Liver (tissue), 9 donors: ENCODE measurements around the gene THAP8. TPM values are rescaled to one million over a fixed set of nuclear protein-coding genes. Genes with fewer than 3 reads are reported as not detected.
A peak's percentile ranks its signal among the peaks of the same experiment; 100 is the strongest.

Experiments
- DNase-seq: peaks from one replicate; pipeline ENCODE4 v3.0.0-alpha.2; 2017; ENCODE audit warnings: low spot score
- H3K27ac ChIP-seq, 2 donors: one replicate each; pipeline ENCODE4 v1.7.0; 2013; ENCODE audit warnings: inconsistent platforms in 2 of 2, low read length in 2 of 2, control low read depth in 1 of 2, low read depth in 1 of 2, mild to moderate bottlenecking in 1 of 2
- H3K27me3 ChIP-seq, 4 donors: one replicate each; pipeline versions ENCODE4 v1.6.1 to v1.7.0; 2013; ENCODE audit warnings: low read length in 3 of 4, inconsistent platforms in 1 of 4, mild to moderate bottlenecking in 1 of 4, moderate library complexity in 1 of 4; ENCODE audit not compliant: control insufficient read depth in 4 of 4, insufficient read depth in 4 of 4
- H3K36me3 ChIP-seq, 4 donors: one replicate each; pipeline versions ENCODE4 v1.6.1 to v1.7.0; 2013; ENCODE audit warnings: low read length in 3 of 4, mild to moderate bottlenecking in 3 of 4, low read depth in 1 of 4, moderate library complexity in 1 of 4; ENCODE audit not compliant: control insufficient read depth in 4 of 4, insufficient read depth in 3 of 4
- H3K4me1 ChIP-seq, 4 donors: one replicate each; pipeline versions ENCODE4 v1.6.1 to v1.7.0; 2013; ENCODE audit warnings: low read length in 3 of 4, mild to moderate bottlenecking in 3 of 4, moderate library complexity in 1 of 4; ENCODE audit not compliant: control insufficient read depth in 4 of 4, insufficient read depth in 4 of 4
- H3K4me3 ChIP-seq, 3 donors: one replicate each; pipeline versions ENCODE4 v1.6.1 to v1.7.0; 2013; ENCODE audit warnings: low read length in 3 of 3, control low read depth in 1 of 3, low read depth in 1 of 3, mild to moderate bottlenecking in 1 of 3
- H3K9ac ChIP-seq, 2 donors: one replicate each; pipeline ENCODE4 v1.7.0; 2013; ENCODE audit warnings: low read length in 2 of 2, mild to moderate bottlenecking in 2 of 2, moderate library complexity in 2 of 2, control low read depth in 1 of 2, low read depth in 1 of 2
- H3K9me3 ChIP-seq, 4 donors: one replicate each; pipeline versions ENCODE4 v1.6.1 to v1.7.0; 2013; ENCODE audit warnings: low read length in 3 of 4; ENCODE audit not compliant: control insufficient read depth in 4 of 4
- ATF3 ChIP-seq: IDR thresholded peaks from 2 replicates; pipeline ENCODE4 v1.6.1; 2016; ENCODE audit warnings: antibody characterized with exemption
- EGR1 ChIP-seq, 2 donors: IDR thresholded peaks; 2 replicates each; pipeline ENCODE4 v1.6.1; 2016 to 2018; ENCODE audit warnings: antibody characterized with exemption in 2 of 2, low read depth in 2 of 2
- FOXA1 ChIP-seq: IDR thresholded peaks from 2 replicates; pipeline ENCODE4 v1.6.1; 2016; ENCODE audit warnings: antibody characterized with exemption
- FOXA2 ChIP-seq: IDR thresholded peaks from 2 replicates; pipeline ENCODE4 v1.6.1; 2016; ENCODE audit warnings: antibody characterized with exemption
- GABPA ChIP-seq, 2 donors: IDR thresholded peaks in 1 of 2; conservative IDR thresholded peaks in 1 of 2; 2 replicates each; pipeline ENCODE4 v1.6.1; 2016; ENCODE audit warnings: antibody characterized with exemption in 2 of 2, mild to moderate bottlenecking in 1 of 2, moderate library complexity in 1 of 2
- HNF4A ChIP-seq, 2 donors: conservative IDR thresholded peaks; 2 replicates each; pipeline ENCODE4 v1.6.1; 2016; ENCODE audit warnings: antibody characterized with exemption in 2 of 2, mild to moderate bottlenecking in 2 of 2
- HNF4G ChIP-seq: IDR thresholded peaks from 2 replicates; pipeline ENCODE4 v1.6.1; 2016; ENCODE audit warnings: antibody characterized with exemption
- JUND ChIP-seq, 2 donors: IDR thresholded peaks; 2 replicates each; pipeline ENCODE4 v1.6.1; 2016; ENCODE audit warnings: antibody characterized with exemption in 2 of 2
- NR2F2 ChIP-seq: IDR thresholded peaks from 2 replicates; pipeline ENCODE4 v1.6.1; 2016; ENCODE audit warnings: antibody characterized with exemption
- RAD21 ChIP-seq, 2 donors: IDR thresholded peaks; 2 replicates each; pipeline ENCODE4 v1.6.1; 2016; ENCODE audit warnings: antibody characterized with exemption in 2 of 2, mild to moderate bottlenecking in 2 of 2
- RXRA ChIP-seq, 2 donors: IDR thresholded peaks; 2 replicates each; pipeline ENCODE4 v1.6.1; 2017 to 2018; ENCODE audit warnings: antibody characterized with exemption in 2 of 2, mild to moderate bottlenecking in 1 of 2
- SP1 ChIP-seq: IDR thresholded peaks from 2 replicates; pipeline ENCODE4 v1.6.1; 2018; ENCODE audit warnings: antibody characterized with exemption, mild to moderate bottlenecking
- TAF1 ChIP-seq: conservative IDR thresholded peaks from 2 replicates; pipeline ENCODE4 v1.6.1; 2016; ENCODE audit warnings: antibody characterized with exemption, mild to moderate bottlenecking
- YY1 ChIP-seq: IDR thresholded peaks from 2 replicates; pipeline ENCODE4 v1.6.1; 2016; ENCODE audit warnings: antibody characterized with exemption, mild to moderate bottlenecking
- WGBS: extraction: QIAGEN DNeasy Blood & Tissue Kit; methylation state at CpG from one replicate; pipeline ENCODE4 v1.1.7; 2013; 5-methylcytosine and 5-hydroxymethylcytosine counted together
- polyA plus RNA-seq, 2 donors: library from polyadenylated mRNA; stranded (reverse) in 1 of 2; unstranded in 1 of 2; fragments of 200-250 nt in 1 of 2; fragments of >200 nt in 1 of 2; fragmentation: Nextera tagmentation in 1 of 2; extraction: Ambion mirVana in 1 of 2; gene quantifications; one replicate each; pipeline versions ENCODE4 v1.2.1 to v1.2.3, GENCODE V29; 2013 to 2015
- total RNA-seq, 2 donors: library from RNA; depleted of rRNA; stranded (reverse); fragments of >200 nt; gene quantifications; one replicate each; pipeline ENCODE4 v1.2.3, GENCODE V29; 2014
- TF ChIP-seq, protein P1 (sequence below): fragments of 150-350 bp; IDR thresholded peaks from 2 replicates; pipeline ENCODE4 v1.5.1; 2017; ENCODE audit warnings: improper control_type of control experiment, low read depth, low read length; ENCODE audit not compliant: missing input control
- TF ChIP-seq, protein P2 (sequence below): IDR thresholded peaks from 2 replicates; pipeline ENCODE4 v1.6.1; 2016; ENCODE audit warnings: antibody characterized with exemption, mild to moderate bottlenecking
- TF ChIP-seq, protein P3 (sequence below): IDR thresholded peaks from 2 replicates; pipeline ENCODE4 v1.6.1; 2016; ENCODE audit warnings: antibody characterized with exemption
- TF ChIP-seq, protein P4 (sequence below): IDR thresholded peaks from 2 replicates; pipeline ENCODE4 v1.6.1; 2016; ENCODE audit warnings: antibody characterized with exemption
- donor health status: healthy.
- donor health status: healthy.
- donor health status: healthy.
- donor health status: healthy.
- donor health status: healthy.

THAP8 gene
- total and polyA plus RNA-seq, 4 donors: 1.8 to 4.4 (median 3.3) TPM

DNA sequence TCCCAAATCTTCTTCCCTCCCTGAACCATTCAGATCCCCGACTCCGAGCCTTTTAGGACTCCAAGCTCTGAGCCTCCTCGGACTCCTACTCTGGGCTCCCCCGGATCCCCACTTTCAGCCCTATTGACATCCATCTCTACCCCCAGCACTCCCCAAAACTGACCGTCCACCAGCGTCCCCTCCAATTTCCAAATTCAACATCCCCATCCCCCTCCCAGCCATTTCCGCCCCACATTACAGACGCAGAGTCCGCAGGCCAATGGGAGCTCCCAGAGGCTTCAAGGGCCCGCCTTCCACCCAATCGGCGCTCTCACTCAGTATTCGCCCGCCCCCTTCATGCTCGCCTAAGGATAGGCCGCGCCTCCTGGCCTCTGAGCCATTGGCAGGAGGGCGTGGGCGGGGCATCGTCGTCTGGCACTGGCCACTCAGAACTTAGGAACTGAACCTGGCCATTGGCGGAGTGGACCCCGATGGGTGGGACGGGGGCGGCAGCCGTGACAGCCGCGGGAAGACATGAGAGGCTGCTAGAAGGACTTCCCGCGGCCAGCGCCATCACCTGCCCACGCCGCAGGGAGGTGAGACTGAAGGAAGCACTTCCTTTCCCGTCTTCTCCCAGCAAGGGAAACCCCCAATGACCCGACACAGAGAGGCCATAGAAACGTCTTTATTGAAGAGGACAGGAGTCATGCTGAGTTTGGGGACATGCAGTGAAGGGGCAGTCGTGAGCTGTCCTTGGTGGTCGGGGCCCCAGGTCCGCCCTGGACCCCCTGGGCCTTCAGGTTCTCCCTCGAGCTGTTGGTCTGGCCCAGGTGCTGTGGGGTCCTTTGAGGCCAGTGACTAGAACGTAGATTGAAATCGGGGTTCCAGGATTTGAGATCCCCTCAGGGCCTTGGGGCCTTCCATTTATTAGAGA is 39.8 kb downstream of the THAP8 start, which contains the start of gene ALKBH6:
ALKBH6 (minus strand) TSS at position 202 of the 913 bp plus-strand sequence. CDS start 816 bp downstream, outside the sequence.
- Histone ChIP-seq H3K27me3 (no peaks in the 10 kb centered on the region), H3K36me3 (no peaks in the 10 kb centered on the region), H3K4me3 (peak within 1 kb of the TSS; percentile 65 to 70 (median 69)), H3K4me1 (peaks cover 9 to 24% (median 16%) of the 10 kb centered on the region in 4 donors), H3K9ac (peak within 1 kb of the TSS; percentile 66 to 80), H3K9me3 (no peaks in the 10 kb centered on the region), H3K27ac (peak within 1 kb of the TSS; percentile 51 to 59)
- 3% methylated on average over 42 of the region's 42 CpGs for WGBS
- TF ChIP-seq HNF4A (conservative IDR thresholded peaks at IDR 0.05) (peak; percentile 42 to 71), NR2F2 (no peak), HNF4G (peak; percentile 39), SP1 (peak; percentile 95), TAF1 (peak; percentile 55), ATF3 (no peak), RXRA (IDR thresholded peaks at IDR 0.05) (peak; percentile 35 to 42), EGR1 (IDR thresholded peaks at IDR 0.05; ENCODE audit: low read depth in 2 of 2) (peak; percentile 92 to 94), GABPA (IDR thresholded peaks at IDR 0.05 in 1 of 2, conservative IDR thresholded peaks at IDR 0.05 in 1 of 2) (peak in 1 of 2 donors; percentile 78), YY1 (peak; percentile 87), FOXA1 (no peak), JUND (IDR thresholded peaks at IDR 0.05) (no peak), RAD21 (IDR thresholded peaks at IDR 0.05) (peak; percentile 22 to 45), FOXA2 (no peak)
- TF ChIP-seq, protein P1, sequence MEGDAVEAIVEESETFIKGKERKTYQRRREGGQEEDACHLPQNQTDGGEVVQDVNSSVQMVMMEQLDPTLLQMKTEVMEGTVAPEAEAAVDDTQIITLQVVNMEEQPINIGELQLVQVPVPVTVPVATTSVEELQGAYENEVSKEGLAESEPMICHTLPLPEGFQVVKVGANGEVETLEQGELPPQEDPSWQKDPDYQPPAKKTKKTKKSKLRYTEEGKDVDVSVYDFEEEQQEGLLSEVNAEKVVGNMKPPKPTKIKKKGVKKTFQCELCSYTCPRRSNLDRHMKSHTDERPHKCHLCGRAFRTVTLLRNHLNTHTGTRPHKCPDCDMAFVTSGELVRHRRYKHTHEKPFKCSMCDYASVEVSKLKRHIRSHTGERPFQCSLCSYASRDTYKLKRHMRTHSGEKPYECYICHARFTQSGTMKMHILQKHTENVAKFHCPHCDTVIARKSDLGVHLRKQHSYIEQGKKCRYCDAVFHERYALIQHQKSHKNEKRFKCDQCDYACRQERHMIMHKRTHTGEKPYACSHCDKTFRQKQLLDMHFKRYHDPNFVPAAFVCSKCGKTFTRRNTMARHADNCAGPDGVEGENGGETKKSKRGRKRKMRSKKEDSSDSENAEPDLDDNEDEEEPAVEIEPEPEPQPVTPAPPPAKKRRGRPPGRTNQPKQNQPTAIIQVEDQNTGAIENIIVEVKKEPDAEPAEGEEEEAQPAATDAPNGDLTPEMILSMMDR: no peak
- TF ChIP-seq, protein P2, sequence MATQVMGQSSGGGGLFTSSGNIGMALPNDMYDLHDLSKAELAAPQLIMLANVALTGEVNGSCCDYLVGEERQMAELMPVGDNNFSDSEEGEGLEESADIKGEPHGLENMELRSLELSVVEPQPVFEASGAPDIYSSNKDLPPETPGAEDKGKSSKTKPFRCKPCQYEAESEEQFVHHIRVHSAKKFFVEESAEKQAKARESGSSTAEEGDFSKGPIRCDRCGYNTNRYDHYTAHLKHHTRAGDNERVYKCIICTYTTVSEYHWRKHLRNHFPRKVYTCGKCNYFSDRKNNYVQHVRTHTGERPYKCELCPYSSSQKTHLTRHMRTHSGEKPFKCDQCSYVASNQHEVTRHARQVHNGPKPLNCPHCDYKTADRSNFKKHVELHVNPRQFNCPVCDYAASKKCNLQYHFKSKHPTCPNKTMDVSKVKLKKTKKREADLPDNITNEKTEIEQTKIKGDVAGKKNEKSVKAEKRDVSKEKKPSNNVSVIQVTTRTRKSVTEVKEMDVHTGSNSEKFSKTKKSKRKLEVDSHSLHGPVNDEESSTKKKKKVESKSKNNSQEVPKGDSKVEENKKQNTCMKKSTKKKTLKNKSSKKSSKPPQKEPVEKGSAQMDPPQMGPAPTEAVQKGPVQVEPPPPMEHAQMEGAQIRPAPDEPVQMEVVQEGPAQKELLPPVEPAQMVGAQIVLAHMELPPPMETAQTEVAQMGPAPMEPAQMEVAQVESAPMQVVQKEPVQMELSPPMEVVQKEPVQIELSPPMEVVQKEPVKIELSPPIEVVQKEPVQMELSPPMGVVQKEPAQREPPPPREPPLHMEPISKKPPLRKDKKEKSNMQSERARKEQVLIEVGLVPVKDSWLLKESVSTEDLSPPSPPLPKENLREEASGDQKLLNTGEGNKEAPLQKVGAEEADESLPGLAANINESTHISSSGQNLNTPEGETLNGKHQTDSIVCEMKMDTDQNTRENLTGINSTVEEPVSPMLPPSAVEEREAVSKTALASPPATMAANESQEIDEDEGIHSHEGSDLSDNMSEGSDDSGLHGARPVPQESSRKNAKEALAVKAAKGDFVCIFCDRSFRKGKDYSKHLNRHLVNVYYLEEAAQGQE: peak; percentile 71
- TF ChIP-seq, protein P3, sequence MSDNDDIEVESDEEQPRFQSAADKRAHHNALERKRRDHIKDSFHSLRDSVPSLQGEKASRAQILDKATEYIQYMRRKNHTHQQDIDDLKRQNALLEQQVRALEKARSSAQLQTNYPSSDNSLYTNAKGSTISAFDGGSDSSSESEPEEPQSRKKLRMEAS: peak; percentile 52
- TF ChIP-seq, protein P4, sequence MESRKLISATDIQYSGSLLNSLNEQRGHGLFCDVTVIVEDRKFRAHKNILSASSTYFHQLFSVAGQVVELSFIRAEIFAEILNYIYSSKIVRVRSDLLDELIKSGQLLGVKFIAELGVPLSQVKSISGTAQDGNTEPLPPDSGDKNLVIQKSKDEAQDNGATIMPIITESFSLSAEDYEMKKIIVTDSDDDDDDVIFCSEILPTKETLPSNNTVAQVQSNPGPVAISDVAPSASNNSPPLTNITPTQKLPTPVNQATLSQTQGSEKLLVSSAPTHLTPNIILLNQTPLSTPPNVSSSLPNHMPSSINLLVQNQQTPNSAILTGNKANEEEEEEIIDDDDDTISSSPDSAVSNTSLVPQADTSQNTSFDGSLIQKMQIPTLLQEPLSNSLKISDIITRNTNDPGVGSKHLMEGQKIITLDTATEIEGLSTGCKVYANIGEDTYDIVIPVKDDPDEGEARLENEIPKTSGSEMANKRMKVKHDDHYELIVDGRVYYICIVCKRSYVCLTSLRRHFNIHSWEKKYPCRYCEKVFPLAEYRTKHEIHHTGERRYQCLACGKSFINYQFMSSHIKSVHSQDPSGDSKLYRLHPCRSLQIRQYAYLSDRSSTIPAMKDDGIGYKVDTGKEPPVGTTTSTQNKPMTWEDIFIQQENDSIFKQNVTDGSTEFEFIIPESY: no peak
- peak; percentile 98 for DNase-seq
